BJ (cell line): Measurements from ENCODE around the gene SPESP1. TPM values are rescaled to one million over a fixed set of nuclear protein-coding genes. Genes with fewer than 3 reads are reported as not detected.

Experiments used
- CTCF ChIA-PET: fragments of 350-600 bp; formaldehyde crosslinking; extraction: SDS; loops from one replicate; lab custom pipeline; 2021; ENCODE audit warnings: antibody characterized with exemption, inconsistent platforms; lab: Yijun Ruan, JAX
- POLR2A ChIA-PET: fragments of 300-600 bp; sonication (Branson Sonifier 250); formaldehyde crosslinking; extraction: SDS; loops from one replicate; lab custom pipeline; 2021; ENCODE audit warnings: antibody characterized with exemption; lab: Charles Lee
- DNase-seq: peaks from one replicate; pipeline ENCODE4 v3.0.0-alpha.2; 2011; ENCODE audit warnings: low read depth
- H3K27me3 ChIP-seq: 2 replicates; pipeline ENCODE4 v1.6.0; 2011; ENCODE audit warnings: low read length; ENCODE audit not compliant: control insufficient read depth, insufficient read depth
- H3K36me3 ChIP-seq: 2 replicates; pipeline ENCODE4 v1.5.1; 2011; ENCODE audit warnings: low read length; ENCODE audit not compliant: control insufficient read depth, insufficient read depth
- H3K4me3 ChIP-seq: 2 replicates; pipeline ENCODE4 v1.5.1; 2011; ENCODE audit warnings: low read depth, mild to moderate bottlenecking, control low read depth, low read length
- CTCF ChIP-seq: IDR thresholded peaks from 2 replicates; pipeline ENCODE4 v1.5.1; 2011; ENCODE audit warnings: low read depth, mild to moderate bottlenecking, control low read depth, inconsistent platforms, low read length, moderate library complexity; ENCODE audit not compliant: insufficient read depth
- polyA plus RNA-seq: library from polyadenylated mRNA; depleted of rRNA; stranded (reverse); fragments of >200 nt; gene quantifications from 2 replicates; pipeline ENCODE4 v1.2.3, GENCODE V29; 2011

SPESP1 gene
- polyA plus RNA-seq, 1 experiment: 7.5 TPM

GRCh38 chr15:68990231-68990991 lies 60.1 kb downstream of the SPESP1 start:
- Histone ChIP-seq H3K36me3 (no peaks in the 10 kb centered on the region), H3K27me3 (no peaks in the 10 kb centered on the region), H3K4me3 (no peak overlapping the region)
- ChIA-PET POLR2A (no interaction called here), CTCF (interaction anchor here (1.2 to 1.4 kb wide), 4 partner anchors 9 to 65 kb away, joined by 3 to 5 read pairs (median 3); no protein-coding TSS in a partner anchor)
- TF ChIP-seq CTCF: no peak
- DNase-seq: no peak

GRCh38 chr15:68990992-68991500 lies 60.7 kb downstream of the SPESP1 start:
- ChIA-PET CTCF (interaction anchor here (1.2 kb wide), 3 partner anchors 20 to 66 kb away, joined by 3 read pairs; no protein-coding TSS in a partner anchor), POLR2A (no interaction called here)
- no peak for DNase-seq
- no peak for TF ChIP-seq CTCF
- Histone ChIP-seq H3K36me3 (no peaks in the 10 kb centered on the region), H3K27me3 (no peaks in the 10 kb centered on the region), H3K4me3 (no peak overlapping the region)

- H3K36me3 ChIP-seq: no peaks in the 10 kb centered on the region
- TF ChIP-seq CTCF: no peak
- ChIA-PET POLR2A (no interaction called here), CTCF (interaction anchor here (1.2 kb wide), 2 partner anchors 20 to 40 kb away, joined by 3 read pairs; no protein-coding TSS in a partner anchor)
- no peaks in the 10 kb centered on the region for H3K27me3 ChIP-seq
- no peak overlapping the region for H3K4me3 ChIP-seq
- no peak for DNase-seq
Measured at GRCh38 chr15:68991723-68992122, 61.4 kb downstream of the SPESP1 start.

- H3K27me3 ChIP-seq: no peaks in the 10 kb centered on the region
- no peak for DNase-seq
- CTCF ChIA-PET: no interaction called here
- H3K36me3 ChIP-seq: no peaks in the 10 kb centered on the region
- no peak overlapping the region for H3K4me3 ChIP-seq
- TF ChIP-seq CTCF: no peak
- POLR2A ChIA-PET: no interaction called here
Measured at GRCh38 chr15:68992696-68993095, 62.4 kb downstream of the SPESP1 start.

GRCh38 chr15:68993276-68993675 lies 63.0 kb downstream of the SPESP1 start:
- Histone ChIP-seq H3K27me3 (no peaks in the 10 kb centered on the region), H3K36me3 (no peaks in the 10 kb centered on the region), H3K4me3 (no peak overlapping the region)
- DNase-seq: no peak
- POLR2A ChIA-PET: no interaction called here
- no peak for TF ChIP-seq CTCF
- CTCF ChIA-PET: no interaction called here
